Endothelial cell of umbilical vein (primary cell): Measurements from ENCODE around the gene MAGI3. TPM values are rescaled to one million over a fixed set of nuclear protein-coding genes. Genes with fewer than 3 reads are reported as not detected.

ENCODE experiments used
- BruUV-seq: library from RNA; stranded (reverse); fragments of 400-500 nt; replicated peaks from 2 replicates; lab custom pipeline; 2021; lab: Mats Ljungman, UMichigan
- CTCF ChIA-PET: fragments of 300-600, 350-600 bp; sonication (Branson Sonifier 250); formaldehyde crosslinking; loops from one replicate; lab custom pipeline; 2021; ENCODE audit warnings: antibody characterized with exemption, inconsistent platforms; lab: Charles Lee
- POLR2A ChIA-PET: fragments of 300-600, 350-600 bp; sonication (Branson Sonifier 250); formaldehyde crosslinking; loops from one replicate; lab custom pipeline; 2021; ENCODE audit warnings: antibody characterized with exemption, inconsistent platforms; lab: Charles Lee
- DNase-seq: peaks from one replicate; pipeline ENCODE4 v3.0.0-alpha.2; 2011; ENCODE audit warnings: low read depth, low spot score
- FAIRE-seq: peaks from 2 replicates; lab custom pipeline; 2011; peaks lifted over from hg19 to GRCh38; lab: Jason Lieb, UNC
- H2AFZ ChIP-seq: 2 replicates; pipeline ENCODE4 v1.6.0; 2012; ENCODE audit warnings: low read depth, low read length, control low read depth, inconsistent platforms
- H3K27ac ChIP-seq: 2 replicates; pipeline ENCODE4 v1.5.1; 2011; ENCODE audit warnings: low read depth, mild to moderate bottlenecking, control low read depth, low read length, moderate library complexity; ENCODE audit not compliant: insufficient read depth
- H3K27me3 ChIP-seq, 2 experiments: 2 replicates each; pipeline versions ENCODE4 v1.6.0 to v1.6.1; 2011; ENCODE audit warnings: low read length in 2 of 2, mixed read lengths in 1 of 2; ENCODE audit not compliant: control insufficient read depth in 2 of 2, insufficient read depth in 2 of 2
- H3K36me3 ChIP-seq, 2 experiments: 2 replicates in 1 of 2; 3 replicates in 1 of 2; pipeline ENCODE4 v1.5.1; 2011; ENCODE audit warnings: low read length in 2 of 2, mild to moderate bottlenecking in 1 of 2, moderate library complexity in 1 of 2; ENCODE audit not compliant: control insufficient read depth in 2 of 2, insufficient read depth in 2 of 2; ENCODE audit errors: extremely low read depth in 1 of 2
- H3K4me1 ChIP-seq: 3 replicates; pipeline ENCODE4 v1.5.1; 2011; ENCODE audit warnings: mild to moderate bottlenecking, low read length; ENCODE audit not compliant: control insufficient read depth, insufficient read depth; ENCODE audit errors: extremely low read depth
- H3K4me2 ChIP-seq: 2 replicates; pipeline ENCODE4 v1.6.1; 2011; ENCODE audit warnings: low read length, control low read depth, mixed read lengths; ENCODE audit not compliant: insufficient read depth
- H3K4me3 ChIP-seq, 3 experiments: fragments of 200-600 bp in 1 of 3; sonication (generic), shearing (Covaris generic) in 1 of 3; replicated peaks in 1 of 3; 2 replicates each; pipeline ENCODE4 v1.5.1; 2011 to 2016; ENCODE audit warnings: control low read depth in 3 of 3, low read length in 3 of 3, mild to moderate bottlenecking in 2 of 3, inconsistent platforms in 1 of 3, low read depth in 1 of 3, moderate library complexity in 1 of 3; ENCODE audit not compliant: insufficient read depth in 1 of 3
- H3K79me2 ChIP-seq: 2 replicates; pipeline ENCODE4 v1.6.0; 2012; ENCODE audit warnings: low read length, inconsistent platforms; ENCODE audit not compliant: control insufficient read depth, insufficient read depth
- H3K9ac ChIP-seq: replicated peaks from 2 replicates; pipeline ENCODE3; 2011; ENCODE audit warnings: low read length, control low read depth; ENCODE audit not compliant: insufficient read depth; ENCODE audit errors: extremely low read depth
- H3K9me1 ChIP-seq: replicated peaks from 3 replicates; pipeline ENCODE4 v1.6.0; 2011; ENCODE audit warnings: mild to moderate bottlenecking, low read length; ENCODE audit not compliant: control insufficient read depth, insufficient read depth; ENCODE audit errors: extremely low read depth
- H3K9me3 ChIP-seq: replicated peaks from 2 replicates; pipeline ENCODE4 v1.5.1; 2012; ENCODE audit warnings: low read length, inconsistent platforms; ENCODE audit not compliant: control insufficient read depth, insufficient read depth
- H4K20me1 ChIP-seq: replicated peaks from 2 replicates; pipeline ENCODE3; 2011; ENCODE audit warnings: mild to moderate bottlenecking, low read length; ENCODE audit not compliant: control insufficient read depth, insufficient read depth; ENCODE audit errors: extremely low read depth
- CTCF ChIP-seq, 2 donors: IDR thresholded peaks; 1 replicate in 1 of 2; 2 replicates in 1 of 2; pipeline ENCODE4 v1.5.1; 2011; ENCODE audit warnings: low read length in 2 of 2, mild to moderate bottlenecking in 2 of 2, moderate library complexity in 2 of 2, control low read depth in 1 of 2, inconsistent platforms in 1 of 2, low read depth in 1 of 2; ENCODE audit not compliant: insufficient read depth in 1 of 2; ENCODE audit errors: extremely low read depth in 1 of 2
- EZH2 ChIP-seq: IDR thresholded peaks from 2 replicates; pipeline ENCODE4 v1.6.1; 2012; ENCODE audit warnings: borderline replicate concordance, low read depth, mild to moderate bottlenecking, moderate library complexity, low read length, inconsistent platforms; ENCODE audit not compliant: severe bottlenecking
- FOS ChIP-seq: IDR thresholded peaks from 2 replicates; pipeline ENCODE4 v1.6.1; 2011; ENCODE audit warnings: mild to moderate bottlenecking, low read length, moderate library complexity, borderline replicate concordance; ENCODE audit not compliant: insufficient read depth
- GATA2 ChIP-seq: IDR thresholded peaks from 2 replicates; pipeline ENCODE4 v1.7.0; 2011; ENCODE audit warnings: low read depth, mild to moderate bottlenecking, moderate library complexity, mixed read lengths, low read length; ENCODE audit not compliant: insufficient read length, insufficient read depth
- JUN ChIP-seq: IDR thresholded peaks from 2 replicates; pipeline ENCODE4 v1.6.1; 2011; ENCODE audit warnings: borderline replicate concordance, low read depth; ENCODE audit not compliant: insufficient read length, insufficient read depth
- MAX ChIP-seq: IDR thresholded peaks from 2 replicates; pipeline ENCODE4 v1.6.1; 2011; ENCODE audit not compliant: insufficient read depth, insufficient read length
- MYC ChIP-seq: IDR thresholded peaks from one replicate; pipeline ENCODE4 v1.6.1; 2011; ENCODE audit warnings: mild to moderate bottlenecking, low read depth, low read length
- POLR2A ChIP-seq: IDR thresholded peaks from 2 replicates; pipeline ENCODE4 v1.6.1; 2012; ENCODE audit warnings: low read depth, mild to moderate bottlenecking, control low read depth, low read length
- POLR2AphosphoS5 ChIP-seq: IDR thresholded peaks from 2 replicates; pipeline ENCODE4 v1.6.1; 2012; ENCODE audit warnings: low read depth, mild to moderate bottlenecking, control low read depth, low read length, moderate library complexity; ENCODE audit not compliant: insufficient read depth
- dilution Hi-C: fragments of 300-500 bp; cut with MboI; formaldehyde crosslinking; loops from one replicate; pipeline ENCODE4 v1.15.0; 2019; ENCODE audit warnings: low sequenced_read_pairs; ENCODE audit not compliant: extremely low pct_ligation_motif_present
- intact Hi-C: fragments of 100-400 bp; cut with micrococcal nuclease; formaldehyde crosslinking; loops from one replicate; pipeline ENCODE4 v1.10.0; 2022
- polyA plus RNA-seq, 4 experiments: library from polyadenylated mRNA; depleted of rRNA in 3 of 4; stranded (reverse) in 3 of 4; unstranded in 1 of 4; fragments of >200 nt; gene quantifications; 2 replicates each; pipeline versions ENCODE4 v1.2.1 to v1.2.3, GENCODE V29; 2011 to 2012; ENCODE audit warnings: missing spikeins in 1 of 4
- total RNA-seq: library from RNA; stranded (reverse); gene quantifications from 2 replicates; pipeline ENCODE4 v1.2.3, GENCODE V29; 2021

The MAGI3 gene
- total and polyA plus RNA-seq, 2 donors (not counting 3 experiments of a cell fraction or from before 2014, with no cell fraction given) = 2.8 to 16.1 TPM

GRCh38 chr1:113659556-113659955, 269.2 kb downstream of the MAGI3 start:
- DNase-seq (no peak), FAIRE-seq (no peak)
- H3K27me3 ChIP-seq = no peaks in the 10 kb centered on the region
- H3K4me2 ChIP-seq = peak overlapping the region; percentile 73
- BruUV-seq = no TSS peak
- dilution Hi-C loops (no loop called here), intact Hi-C loops (loop anchor here (5.0 kb wide), 1 partner anchor 267 kb away; the partner anchor contains the start of gene MAGI3)
- H3K4me1 ChIP-seq = peaks cover 15% of the 10 kb centered on the region
- no peaks in the 10 kb centered on the region for H3K79me2 ChIP-seq
- peak overlapping the region in 1 of 3 experiments; percentile 7 for H3K4me3 ChIP-seq
- CTCF ChIA-PET = interaction anchor here (1.3 kb wide), 1 partner anchor 19 kb away, joined by 4 read pairs; no protein-coding TSS in a partner anchor
- peak overlapping the region; percentile 25 for H3K9ac ChIP-seq
- POLR2A ChIA-PET = interaction anchor here (0.9 kb wide), 1 partner anchor 24 kb away, joined by 3 read pairs; no protein-coding TSS in a partner anchor
- H3K27ac ChIP-seq = peak overlapping the region; percentile 72
- H3K9me3 ChIP-seq = no peaks in the 10 kb centered on the region
- H3K9me1 ChIP-seq = no peaks in the 10 kb centered on the region
- no peaks in the 10 kb centered on the region for H3K36me3 ChIP-seq
- H2AFZ ChIP-seq = no peak overlapping the region
- H4K20me1 ChIP-seq = no peaks in the 10 kb centered on the region
- no peak for TF ChIP-seq MAX
- TF ChIP-seq MYC = no peak
- TF ChIP-seq FOS = no peak
- no peak for TF ChIP-seq EZH2
- no peak for TF ChIP-seq GATA2
- TF ChIP-seq POLR2A = no peak
- no peak for TF ChIP-seq POLR2AphosphoS5
- TF ChIP-seq CTCF (IDR thresholded peaks at IDR 0.05; ENCODE audit: extremely low read depth in 1 of 2, insufficient read depth in 1 of 2, low read depth in 1 of 2, low read length in 2 of 2) = no peak
- no peak for TF ChIP-seq JUN
